PC-9 (cell line): ENCODE results near the gene SMURF1. TPM values are rescaled to one million over a fixed set of nuclear protein-coding genes. Genes with fewer than 3 reads are reported as not detected.

ENCODE experiments used
- BruUV-seq: library from RNA; stranded (reverse); fragments of 400-500 nt; replicated peaks from 2 replicates; lab custom pipeline; 2021; lab: Mats Ljungman, UMichigan
- CTCF ChIA-PET: fragments of 300-600 bp; sonication (Branson Sonifier 250); formaldehyde crosslinking; loops from one replicate; lab custom pipeline; 2022; ENCODE audit warnings: antibody characterized with exemption; lab: Charles Lee
- POLR2A ChIA-PET: fragments of 300-600 bp; sonication (Branson Sonifier 250); formaldehyde crosslinking; loops from one replicate; lab custom pipeline; 2022; ENCODE audit warnings: antibody characterized with exemption; ENCODE audit not compliant: unreplicated experiment; lab: Charles Lee
- DNase-seq, 2 experiments: peaks; one replicate each; pipeline versions ENCODE4 v3.0.0 to v3.0.0-alpha.2; 2015 to 2022; ENCODE audit warnings: mixed read lengths in 1 of 2
- H2AFZ ChIP-seq: fragments of 200-600 bp; sonication (generic); 2 replicates; pipeline ENCODE4 v1.8.1; 2017; ENCODE audit warnings: antibody characterized with exemption
- H3F3A ChIP-seq: fragments of 200-600 bp; sonication (generic); 2 replicates; pipeline ENCODE4 v1.8.1; 2017; ENCODE audit warnings: antibody characterized with exemption, mild to moderate bottlenecking, low read depth; ENCODE audit not compliant: insufficient read depth
- H3K27ac ChIP-seq: fragments of 200-600 bp; sonication (generic); 2 replicates; pipeline ENCODE4 v1.6.1; 2016; ENCODE audit warnings: mixed run types
- H3K27me3 ChIP-seq: fragments of 200-600 bp; sonication (generic); 2 replicates; pipeline ENCODE4 v1.6.1; 2016; ENCODE audit warnings: low read depth, mixed run types; ENCODE audit not compliant: insufficient read depth
- H3K36me3 ChIP-seq: fragments of 200-600 bp; sonication (generic); 2 replicates; pipeline ENCODE4 v1.6.1; 2016; ENCODE audit warnings: low read depth, mixed run types
- H3K4me1 ChIP-seq: fragments of 200-600 bp; sonication (generic); replicated peaks from 2 replicates; pipeline ENCODE4 v1.6.1; 2016; ENCODE audit warnings: mixed run types; ENCODE audit not compliant: insufficient read depth
- H3K4me2 ChIP-seq: fragments of 200-600 bp; sonication (generic); 2 replicates; pipeline ENCODE4 v1.6.1; 2017; ENCODE audit warnings: mixed run types
- H3K4me3 ChIP-seq: fragments of 200-600 bp; sonication (generic); 2 replicates; pipeline ENCODE4 v1.6.1; 2016; ENCODE audit warnings: mixed run types
- H3K79me2 ChIP-seq: fragments of 200-600 bp; sonication (generic); 2 replicates; pipeline ENCODE4 v1.6.1; 2017; ENCODE audit warnings: low read depth, mixed run types
- H3K9me2 ChIP-seq: fragments of 200-600 bp; sonication (generic); 2 replicates; pipeline ENCODE4 v1.8.1; 2017; ENCODE audit warnings: mild to moderate bottlenecking; ENCODE audit not compliant: insufficient read depth
- H3K9me3 ChIP-seq: fragments of 200-600 bp; sonication (generic); 2 replicates; pipeline ENCODE4 v1.8.1; 2016; ENCODE audit warnings: low read depth; ENCODE audit not compliant: insufficient read depth
- H4K20me1 ChIP-seq: fragments of 200-600 bp; sonication (generic); 2 replicates; pipeline ENCODE4 v1.8.1; 2017; ENCODE audit not compliant: insufficient read depth
- EZH2 ChIP-seq: fragments of 200-600 bp; sonication (generic); IDR thresholded peaks from 2 replicates; pipeline ENCODE4 v1.8.0; 2017; ENCODE audit warnings: antibody characterized with exemption, low read depth
- intact Hi-C: fragments of 100-400 bp; cut with micrococcal nuclease; formaldehyde crosslinking; loops from one replicate; pipeline ENCODE4 v1.10.0; 2022; ENCODE audit not compliant: unreplicated experiment
- total RNA-seq: library from RNA; stranded (reverse); gene quantifications from 2 replicates; pipeline ENCODE4 v1.2.3, GENCODE V29; 2021
- TF ChIP-seq, protein P1 (sequence below): fragments of 200-600 bp; sonication (generic); conservative IDR thresholded peaks from 2 replicates; pipeline ENCODE4 v1.6.1; 2017; ENCODE audit warnings: mixed run types, antibody characterized with exemption, mild to moderate bottlenecking, moderate library complexity

Gene SMURF1
- total RNA-seq, 1 experiment from 2014 or later: 53.2 TPM

DNA sequence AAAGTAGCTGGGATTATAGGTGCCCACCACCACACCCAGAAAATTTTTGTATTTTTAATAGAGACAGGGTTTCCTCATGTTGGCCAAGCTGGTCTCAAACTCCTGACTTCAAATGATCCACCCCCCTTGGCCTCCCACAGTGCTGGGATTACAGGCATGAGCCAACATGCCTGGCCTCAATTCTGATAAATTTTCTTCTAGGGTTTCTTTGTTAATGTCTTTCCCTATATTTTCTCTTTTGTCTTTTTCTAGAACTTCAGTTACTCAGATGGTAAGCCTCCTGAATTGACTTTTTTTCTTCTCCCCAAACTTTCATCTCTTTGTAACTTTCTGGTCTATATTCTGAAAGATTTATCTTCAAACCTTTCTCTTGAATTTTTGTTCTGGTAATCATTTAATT lies 12.7 kb upstream of the SMURF1 start:
- CTCF ChIA-PET: no interaction called here
- no peak for DNase-seq
- H3K36me3 ChIP-seq: no peaks in the 10 kb centered on the region
- H3K9me3 ChIP-seq: no peaks in the 10 kb centered on the region
- no peak overlapping the region for H3K27ac ChIP-seq
- TF ChIP-seq EZH2: no peak
- POLR2A ChIA-PET: no interaction called here
- H3K9me2 ChIP-seq: no peaks in the 10 kb centered on the region
- H3K4me2 ChIP-seq: no peak overlapping the region
- H3K4me1 ChIP-seq: peaks cover 4% of the 10 kb centered on the region; the same call in 1 of the 2 replicates
- H3K27me3 ChIP-seq: no peaks in the 10 kb centered on the region
- peaks cover 8% of the 10 kb centered on the region for H3F3A ChIP-seq
- BruUV-seq: no TSS peak
- no peak overlapping the region for H3K4me3 ChIP-seq
- intact Hi-C loops: no loop called here
- H3K79me2 ChIP-seq: no peaks in the 10 kb centered on the region
- no peak overlapping the region for H2AFZ ChIP-seq
- no peaks in the 10 kb centered on the region for H4K20me1 ChIP-seq

DNA sequence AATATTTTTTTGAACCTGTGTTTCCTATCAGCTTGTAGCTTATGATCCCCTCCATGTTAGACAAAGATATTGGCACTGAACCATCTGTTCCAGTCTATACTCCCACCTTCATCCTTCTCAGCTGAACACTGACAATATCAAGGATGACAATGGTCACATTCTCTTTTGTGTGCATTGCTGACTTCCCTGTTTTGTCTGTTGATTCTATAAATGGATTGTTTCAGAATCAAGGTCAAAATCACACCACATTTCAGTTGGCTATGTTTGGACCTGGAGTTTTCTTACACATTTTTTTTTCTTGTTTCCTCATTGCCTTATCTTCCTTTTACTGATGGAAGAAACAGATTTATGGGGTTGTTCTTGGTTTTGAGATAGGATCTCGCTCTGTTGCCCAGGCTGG lies 11.3 kb upstream of the SMURF1 start:
- no peak overlapping the region for H3K4me3 ChIP-seq
- no peaks in the 10 kb centered on the region for H3F3A ChIP-seq
- BruUV-seq: no TSS peak
- no peak overlapping the region for H3K27ac ChIP-seq
- H3K4me2 ChIP-seq: no peak overlapping the region
- CTCF ChIA-PET: no interaction called here
- H3K79me2 ChIP-seq: no peaks in the 10 kb centered on the region
- no peaks in the 10 kb centered on the region for H3K27me3 ChIP-seq
- intact Hi-C loops: no loop called here
- POLR2A ChIA-PET: interaction anchor here (0.6 kb wide), 1 partner anchor 119 kb away, joined by 5 read pairs; no protein-coding TSS in a partner anchor
- no peak overlapping the region for H2AFZ ChIP-seq
- H4K20me1 ChIP-seq: no peaks in the 10 kb centered on the region
- no peaks in the 10 kb centered on the region for H3K4me1 ChIP-seq
- H3K9me2 ChIP-seq: no peaks in the 10 kb centered on the region
- H3K36me3 ChIP-seq: no peaks in the 10 kb centered on the region
- H3K9me3 ChIP-seq: no peaks in the 10 kb centered on the region
- DNase-seq: no peak
- TF ChIP-seq, protein P1, sequence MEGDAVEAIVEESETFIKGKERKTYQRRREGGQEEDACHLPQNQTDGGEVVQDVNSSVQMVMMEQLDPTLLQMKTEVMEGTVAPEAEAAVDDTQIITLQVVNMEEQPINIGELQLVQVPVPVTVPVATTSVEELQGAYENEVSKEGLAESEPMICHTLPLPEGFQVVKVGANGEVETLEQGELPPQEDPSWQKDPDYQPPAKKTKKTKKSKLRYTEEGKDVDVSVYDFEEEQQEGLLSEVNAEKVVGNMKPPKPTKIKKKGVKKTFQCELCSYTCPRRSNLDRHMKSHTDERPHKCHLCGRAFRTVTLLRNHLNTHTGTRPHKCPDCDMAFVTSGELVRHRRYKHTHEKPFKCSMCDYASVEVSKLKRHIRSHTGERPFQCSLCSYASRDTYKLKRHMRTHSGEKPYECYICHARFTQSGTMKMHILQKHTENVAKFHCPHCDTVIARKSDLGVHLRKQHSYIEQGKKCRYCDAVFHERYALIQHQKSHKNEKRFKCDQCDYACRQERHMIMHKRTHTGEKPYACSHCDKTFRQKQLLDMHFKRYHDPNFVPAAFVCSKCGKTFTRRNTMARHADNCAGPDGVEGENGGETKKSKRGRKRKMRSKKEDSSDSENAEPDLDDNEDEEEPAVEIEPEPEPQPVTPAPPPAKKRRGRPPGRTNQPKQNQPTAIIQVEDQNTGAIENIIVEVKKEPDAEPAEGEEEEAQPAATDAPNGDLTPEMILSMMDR: no peak
- TF ChIP-seq EZH2: no peak

DNA sequence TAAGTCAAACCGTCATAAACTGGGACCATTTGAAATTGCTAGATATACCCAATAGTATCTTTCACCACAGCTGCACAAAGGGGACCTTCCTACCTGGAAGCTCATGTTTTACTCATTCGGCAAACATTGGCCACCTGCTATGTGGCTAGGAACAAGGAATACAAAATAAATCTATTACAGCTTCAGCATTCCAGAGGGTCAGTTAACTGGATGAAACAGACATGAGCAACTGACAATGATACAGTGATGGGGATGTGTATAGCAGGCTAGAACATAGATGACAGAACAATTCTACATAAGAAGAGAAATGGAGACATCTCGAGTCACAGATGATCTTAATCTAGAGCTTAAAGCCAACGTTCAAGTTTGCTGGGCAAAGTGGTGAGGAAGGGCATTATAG lies 3.1 kb upstream of the SMURF1 start:
- Histone ChIP-seq H3K4me1 (peaks cover 8% of the 10 kb centered on the region), H3K4me2 (no peak overlapping the region), H3K9me3 (no peaks in the 10 kb centered on the region), H2AFZ (no peak overlapping the region), H3F3A (peaks cover 16% of the 10 kb centered on the region), H3K27me3 (no peaks in the 10 kb centered on the region), H3K36me3 (0 out of 2 replicates have a peak, but pooled peaks cover 2% of the 10 kb centered on the region), H4K20me1 (peaks cover 3% of the 10 kb centered on the region), H3K9me2 (no peaks in the 10 kb centered on the region), H3K79me2 (peaks cover 15% of the 10 kb centered on the region), H3K27ac (no peak overlapping the region), H3K4me3 (no peak overlapping the region)
- POLR2A ChIA-PET: no interaction called here
- intact Hi-C loops: no loop called here
- no TSS peak for BruUV-seq
- no peak for DNase-seq
- TF ChIP-seq EZH2: no peak
- TF ChIP-seq, protein P1: no peak
- CTCF ChIA-PET: no interaction called here

DNA sequence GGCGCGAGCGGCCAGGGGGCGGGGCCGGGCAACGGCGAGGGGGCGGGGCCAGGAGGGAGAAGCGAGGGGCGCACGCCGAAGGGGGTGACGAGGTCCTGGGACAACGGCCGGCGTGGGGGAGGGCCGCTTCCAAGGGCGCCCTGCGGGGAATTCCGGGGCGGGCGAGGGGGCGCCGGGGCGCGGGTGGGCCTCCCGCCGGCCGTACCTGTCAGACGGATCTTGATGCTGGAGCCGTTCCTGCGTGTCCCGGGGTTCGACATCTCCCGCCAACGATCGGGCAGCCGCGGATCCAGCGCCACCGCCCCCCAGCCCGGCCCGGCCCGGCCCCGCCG lies 421 bp downstream of the SMURF1 start:
- Histone ChIP-seq H3K9me2 (no peaks in the 10 kb centered on the region), H2AFZ (no peak overlapping the region)
- POLR2A ChIA-PET: interaction anchor here (0.5 to 0.7 kb wide), 3 partner anchors 17 to 72 kb away, joined by 5 to 15 read pairs (median 12); no protein-coding TSS in a partner anchor

More for the DNA sequence above, 421 bp downstream of the SMURF1 start:
- H3K36me3 ChIP-seq: peaks cover 12% of the 10 kb centered on the region; the same call in 1 of the 2 replicates
- H3K4me2 ChIP-seq: peak overlapping the region; percentile 48
- TF ChIP-seq, protein P1: no peak
- no peak for TF ChIP-seq EZH2
- H3K4me1 ChIP-seq: peaks cover 38% of the 10 kb centered on the region
- H3F3A ChIP-seq: peaks cover 21% of the 10 kb centered on the region
- H3K27ac ChIP-seq: peak overlapping the region; percentile 82
- CTCF ChIA-PET: interaction anchor here (0.7 kb wide), 1 partner anchor 64 kb away, joined by 3 read pairs; no protein-coding TSS in a partner anchor
- DNase-seq: no peak
- H3K4me3 ChIP-seq: peak overlapping the region; percentile 75; the same call in 1 of the 2 replicates
- BruUV-seq: no TSS peak
- H3K27me3 ChIP-seq: no peaks in the 10 kb centered on the region
- peaks cover 50% of the 10 kb centered on the region for H3K79me2 ChIP-seq
- intact Hi-C loops: loop anchor here (1.0 to 5.0 kb wide), 7 partner anchors 19 to 184 kb away; partner anchors contain the start of gene ARPC1A
- H3K9me3 ChIP-seq: no peaks in the 10 kb centered on the region
- peaks cover 36% of the 10 kb centered on the region for H4K20me1 ChIP-seq
